ENCODE results near the gene TCERG1L.

TCERG1L gene

DNA sequence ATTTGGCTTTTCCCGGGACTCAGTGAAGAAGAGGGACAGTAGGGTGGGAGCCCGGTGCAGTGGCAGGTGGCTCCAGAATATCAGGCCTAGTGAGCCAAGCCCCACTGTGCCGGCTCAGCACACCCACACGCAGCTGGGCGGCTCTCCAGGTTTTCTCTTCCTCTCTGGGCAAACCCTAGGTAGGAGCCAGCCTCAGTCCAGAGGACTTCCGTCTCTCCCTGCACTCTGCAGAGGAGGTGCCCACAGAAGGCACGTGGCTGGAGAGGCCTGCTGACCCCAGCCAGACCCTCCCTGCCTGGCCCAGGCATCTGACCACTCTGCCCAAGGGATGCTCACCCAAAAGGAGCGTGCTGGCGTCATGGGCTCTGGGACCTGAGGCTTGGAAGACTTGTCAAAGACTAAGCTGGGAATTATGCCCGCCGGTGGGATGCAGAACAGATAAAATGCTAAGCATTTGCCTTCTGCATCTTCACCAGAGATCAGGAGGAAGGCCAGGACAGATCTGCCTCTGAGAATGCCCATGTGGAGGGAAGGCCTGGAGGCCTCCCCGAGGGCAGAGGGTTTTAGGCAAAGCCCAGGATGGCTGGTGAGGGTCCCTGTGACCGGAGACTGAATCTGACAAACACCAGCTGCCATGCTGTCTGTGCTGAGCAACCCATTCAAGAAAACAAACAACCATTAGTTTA, 40.2 kb downstream of the TCERG1L start:
- DNase-seq (ENCODE audit: low spot score) = no peak

DNA sequence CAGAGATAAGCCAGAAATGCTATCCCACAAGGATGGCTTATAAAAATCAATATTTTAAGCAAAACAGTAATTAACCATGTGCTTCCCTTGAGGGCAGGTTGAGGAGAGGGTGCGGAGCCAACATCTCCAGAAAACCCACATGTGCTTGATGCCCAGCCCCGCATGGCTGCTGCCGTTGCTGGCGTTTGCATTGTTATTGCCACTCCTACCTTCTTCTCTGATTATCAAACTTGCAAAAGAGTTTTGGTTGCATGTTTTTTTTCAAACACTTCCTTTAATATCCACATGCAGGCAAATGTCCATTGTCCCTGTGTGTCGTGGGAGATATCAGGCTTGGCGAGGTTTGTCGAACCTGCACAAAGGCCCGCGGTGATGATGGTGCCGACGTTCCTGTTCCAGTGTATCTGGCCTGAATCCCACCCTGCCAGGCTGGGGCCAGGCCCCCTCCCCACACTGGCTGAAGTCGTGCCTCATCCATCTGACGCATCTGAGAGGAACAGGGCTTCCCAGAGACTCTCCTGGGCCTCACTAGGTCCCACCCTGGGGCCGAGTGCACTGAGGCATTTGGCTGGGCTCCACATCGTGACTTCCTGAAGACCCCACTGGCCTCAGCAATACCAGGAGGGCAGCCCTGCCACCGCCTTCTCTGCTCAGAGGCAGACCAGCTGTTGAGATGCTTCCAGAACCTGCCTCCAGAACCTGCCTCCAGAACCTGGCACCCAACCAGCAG, 40.9 kb downstream of the TCERG1L start:
- DNase-seq (ENCODE audit: low spot score) = no peak

DNA sequence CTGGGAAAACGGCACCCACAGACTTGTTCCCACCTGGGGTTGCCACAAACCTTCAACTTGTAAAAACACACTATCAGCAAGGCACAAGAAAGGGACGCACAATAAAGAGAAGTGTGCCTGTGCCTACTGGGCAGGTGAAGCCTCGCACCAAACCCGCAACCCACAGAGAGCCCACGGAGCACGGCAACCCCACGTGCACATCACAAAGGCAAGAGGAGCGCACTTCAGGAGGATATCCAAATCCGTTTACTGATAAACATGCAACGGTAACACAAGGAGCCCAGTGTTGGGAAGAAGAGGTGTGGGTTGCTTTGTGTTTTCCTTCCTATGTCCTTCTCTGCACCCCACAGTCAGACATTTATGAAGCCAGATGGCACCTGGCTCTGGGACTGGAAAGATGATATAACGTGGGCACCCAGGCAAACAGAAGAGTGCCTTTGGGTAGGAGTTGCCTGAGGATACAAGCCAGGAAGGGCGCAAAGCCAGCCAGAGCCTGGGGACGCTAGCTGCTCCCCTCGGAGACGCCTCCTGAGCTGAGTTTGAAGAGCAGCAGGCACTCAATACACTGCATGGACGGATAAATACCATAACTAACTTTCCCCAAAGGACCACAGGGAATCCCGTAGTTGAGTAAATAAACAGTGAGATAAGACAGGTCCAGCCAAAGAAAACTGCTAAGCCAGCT, 41.6 kb downstream of the TCERG1L start:
- no peak for DNase-seq (ENCODE audit: low spot score)

DNA sequence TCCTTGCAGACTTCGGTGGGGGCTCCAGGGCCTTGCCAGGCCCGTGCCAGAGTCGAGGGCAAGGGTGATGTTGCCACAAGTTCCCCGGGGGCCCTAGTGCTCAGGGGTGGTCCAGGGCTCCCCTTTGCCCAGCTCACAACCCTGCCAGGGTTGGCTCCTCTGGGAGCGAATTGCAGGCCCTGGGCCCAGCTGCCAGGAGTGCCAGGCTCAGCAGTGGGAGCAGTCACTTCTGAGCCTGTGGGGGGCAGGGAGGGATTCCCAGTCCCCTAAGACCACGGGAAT, 43.8 kb downstream of the TCERG1L start:
- DNase-seq (ENCODE audit: low spot score) = no peak

DNA sequence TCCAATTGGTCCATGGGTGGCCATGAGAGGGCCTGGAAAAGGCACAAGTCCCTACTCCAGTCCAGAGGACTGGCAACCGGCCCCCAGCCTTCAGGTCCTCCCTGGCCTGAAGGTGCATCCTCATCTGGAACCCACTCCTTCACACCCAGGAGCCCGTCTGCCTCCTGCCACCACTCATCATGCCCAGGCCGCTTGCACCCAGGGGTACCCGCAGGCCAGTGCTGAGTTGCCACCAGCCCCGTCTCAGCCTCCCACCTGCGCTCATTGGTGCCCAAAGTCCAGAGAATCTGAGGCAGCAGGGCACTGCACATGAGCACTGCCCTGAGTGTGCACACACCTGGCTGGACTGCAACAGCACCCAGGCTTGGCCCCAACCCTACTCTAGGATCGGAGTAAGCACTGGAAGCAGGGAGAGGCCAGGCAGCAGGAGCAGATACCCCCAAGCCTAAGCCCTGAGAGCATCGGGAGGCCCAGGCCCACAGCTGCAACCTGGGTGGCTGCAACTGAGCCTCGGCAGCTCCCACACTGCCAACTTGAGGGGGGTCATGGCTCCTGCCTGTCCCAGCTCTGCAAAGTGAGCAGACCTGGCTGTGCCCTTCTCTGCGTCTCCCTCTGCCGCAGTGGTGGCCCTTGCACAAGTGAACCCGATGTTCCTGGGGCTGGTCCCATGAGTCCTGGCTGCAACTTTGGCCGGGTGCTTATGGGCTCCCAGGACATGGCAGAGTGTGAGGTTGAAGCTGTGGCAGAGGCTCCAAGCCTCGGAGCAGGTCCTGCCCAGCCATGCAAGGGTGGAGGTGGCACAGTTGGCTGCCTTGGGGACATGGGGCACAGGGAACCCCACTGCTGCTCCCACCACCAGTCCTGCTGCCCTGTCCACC, 44.3 kb downstream of the TCERG1L start:
- no peak for DNase-seq (ENCODE audit: low spot score)

DNA sequence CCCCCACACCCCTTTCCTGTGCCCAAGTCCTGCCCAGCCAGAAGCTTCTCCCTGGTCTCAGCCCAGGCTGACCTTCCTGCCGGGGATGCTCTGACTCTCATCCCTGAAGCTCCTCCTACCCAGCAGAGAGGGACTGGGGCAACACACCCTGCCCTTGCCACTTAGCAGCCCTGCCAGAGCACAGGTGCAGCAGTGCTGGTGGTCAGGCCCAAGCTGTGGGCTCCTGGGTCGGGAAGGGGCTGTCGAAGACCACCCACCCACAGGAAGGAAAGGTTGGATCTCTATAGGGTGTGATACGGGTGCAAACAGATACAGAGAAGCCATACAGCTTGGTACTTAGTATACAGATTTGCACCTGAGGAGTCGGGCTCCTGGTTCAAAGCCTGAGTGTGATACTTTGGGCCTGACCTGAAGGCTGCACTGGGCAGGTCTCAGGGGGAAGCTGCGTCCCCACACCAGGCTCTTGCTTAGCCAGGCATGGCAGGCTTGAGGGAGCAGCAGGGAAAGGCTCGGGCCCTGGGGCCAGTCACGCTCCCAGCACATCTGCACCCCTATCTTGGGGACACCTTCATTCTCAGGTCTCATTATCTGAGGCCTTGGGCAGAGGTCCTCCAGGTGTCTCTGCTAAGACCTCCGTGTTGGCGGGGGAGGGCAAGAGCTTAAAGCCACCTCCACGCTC, 47.3 kb downstream of the TCERG1L start:
- DNase-seq (ENCODE audit: low spot score) = no peak

DNA sequence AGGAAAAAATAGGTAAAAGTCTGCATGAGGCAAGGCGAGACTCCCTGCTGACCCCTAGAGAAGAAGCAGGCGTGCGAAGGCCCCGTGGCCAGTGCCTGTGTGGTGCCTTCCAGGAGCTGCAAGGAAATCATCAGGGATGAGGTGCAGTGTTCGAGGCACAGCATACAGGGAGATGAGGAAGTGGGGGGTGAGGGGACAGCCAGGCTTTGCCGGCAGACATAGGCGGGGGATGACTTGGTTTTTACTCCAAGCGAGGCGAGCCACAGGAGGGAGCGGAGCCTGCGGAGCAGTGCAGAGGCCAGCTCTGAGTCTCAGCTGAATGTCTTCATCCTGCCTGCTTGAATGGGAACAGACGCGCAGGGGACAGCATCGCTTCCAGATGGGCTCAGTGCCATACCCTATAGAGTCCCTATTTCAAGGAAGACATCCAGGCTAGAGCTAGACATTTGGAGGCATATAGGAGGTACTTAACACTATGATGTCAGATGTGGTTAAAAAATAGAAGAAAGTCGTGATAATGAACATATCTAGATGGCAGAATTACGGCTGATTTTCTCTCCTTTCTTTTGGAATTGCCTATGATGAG, 49.5 kb downstream of the TCERG1L start:
- DNase-seq (ENCODE audit: low spot score) = no peak

DNA sequence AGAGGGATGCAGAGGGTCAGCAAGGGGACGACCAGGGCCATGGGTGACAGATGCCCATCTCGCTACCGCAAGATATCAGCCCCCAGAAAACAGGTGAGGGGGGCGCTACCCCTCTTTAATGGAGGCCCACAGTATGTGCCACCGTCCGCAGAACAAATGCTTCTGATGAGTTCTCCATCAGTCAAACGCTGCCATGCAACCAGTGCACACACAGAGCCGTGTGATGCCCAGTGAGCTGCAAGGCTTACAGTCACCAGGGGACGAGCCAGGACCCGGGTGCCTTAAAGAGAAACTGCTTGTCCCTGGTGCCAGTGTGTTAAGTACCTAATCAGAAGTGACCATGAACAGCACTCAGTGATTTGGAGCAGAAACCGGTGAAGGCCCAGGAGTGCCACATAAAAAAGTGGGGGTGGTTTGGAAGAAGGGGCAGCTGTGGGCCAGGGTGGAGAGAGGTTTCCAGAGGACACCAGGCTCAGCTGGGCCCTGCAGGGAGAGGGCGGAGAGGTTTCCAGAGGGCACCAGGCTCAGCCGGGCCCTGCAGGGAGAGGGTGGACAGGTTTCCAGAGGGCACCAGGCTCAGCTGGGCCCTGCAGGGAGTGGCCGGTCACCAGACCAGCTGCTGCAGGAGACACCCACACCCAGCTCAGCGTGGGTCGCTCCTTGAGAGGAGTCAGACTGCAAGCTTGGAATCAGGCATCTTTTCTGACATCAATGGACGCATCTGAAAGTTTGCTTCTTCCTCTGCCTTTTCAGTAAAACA, 50.9 kb downstream of the TCERG1L start:
- no peak for DNase-seq (ENCODE audit: low spot score)

DNA sequence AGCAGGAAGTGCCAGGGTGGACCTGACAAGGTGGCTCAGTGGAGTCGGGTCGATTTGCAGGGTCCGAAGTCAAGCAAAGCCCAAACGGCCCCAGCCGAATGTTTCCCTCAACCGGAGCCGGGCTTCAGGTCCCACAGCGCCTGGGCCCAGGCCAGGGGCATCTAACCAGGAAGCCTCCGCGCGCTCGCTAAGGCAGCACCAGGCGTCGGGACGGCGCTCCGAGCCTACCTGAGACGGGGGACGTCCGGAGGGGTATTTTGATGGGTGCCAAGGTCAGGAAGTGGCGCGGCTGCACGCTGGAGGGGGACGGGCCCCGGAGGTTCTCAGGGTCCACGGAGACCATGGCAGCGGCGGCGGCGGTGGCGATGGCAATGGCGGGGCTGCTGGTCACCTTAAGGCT, 51.5 kb downstream of the TCERG1L start:
- DNase-seq (ENCODE audit: low spot score) = no peak

DNA sequence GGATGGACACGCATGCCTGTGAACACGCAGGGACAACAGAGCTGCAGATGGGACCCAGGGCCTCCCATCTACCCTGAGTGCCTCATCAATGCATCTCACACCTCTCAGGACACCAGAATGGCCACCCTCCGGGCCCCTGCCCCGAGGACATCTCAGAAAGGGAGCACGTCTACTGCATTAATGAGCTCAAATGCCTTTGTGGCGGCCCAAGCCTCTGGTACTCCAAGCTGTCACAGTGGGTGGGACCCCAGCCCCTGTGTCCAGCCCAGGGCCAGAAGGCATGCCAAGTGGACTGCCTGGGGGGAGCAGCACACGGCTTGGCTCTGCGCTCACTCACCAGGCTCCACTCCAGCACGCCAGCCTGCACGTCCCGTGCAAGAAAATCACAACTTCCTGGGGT, 52.0 kb downstream of the TCERG1L start:
- no peak for DNase-seq (ENCODE audit: low spot score)

DNA sequence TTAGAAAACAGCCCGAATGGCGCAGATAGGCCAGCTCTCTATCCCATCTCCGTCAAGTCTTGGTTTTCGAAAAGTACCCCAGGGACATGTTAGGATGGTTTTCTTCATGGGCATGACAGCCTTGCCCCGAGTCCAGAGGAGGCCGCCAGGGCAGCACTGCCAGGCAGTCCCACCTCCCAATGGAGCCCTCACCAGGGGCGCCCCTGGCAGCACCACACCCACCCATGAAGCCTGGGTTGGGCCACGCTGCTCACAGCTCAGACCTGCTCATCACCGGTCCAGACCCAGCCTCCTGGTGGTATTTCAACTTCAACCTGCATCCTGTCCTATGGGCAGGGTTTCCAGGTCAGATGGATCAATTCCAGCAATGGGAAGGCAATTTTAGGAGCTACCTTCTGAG, 53.3 kb downstream of the TCERG1L start:
- no peak for DNase-seq (ENCODE audit: low spot score)

DNA sequence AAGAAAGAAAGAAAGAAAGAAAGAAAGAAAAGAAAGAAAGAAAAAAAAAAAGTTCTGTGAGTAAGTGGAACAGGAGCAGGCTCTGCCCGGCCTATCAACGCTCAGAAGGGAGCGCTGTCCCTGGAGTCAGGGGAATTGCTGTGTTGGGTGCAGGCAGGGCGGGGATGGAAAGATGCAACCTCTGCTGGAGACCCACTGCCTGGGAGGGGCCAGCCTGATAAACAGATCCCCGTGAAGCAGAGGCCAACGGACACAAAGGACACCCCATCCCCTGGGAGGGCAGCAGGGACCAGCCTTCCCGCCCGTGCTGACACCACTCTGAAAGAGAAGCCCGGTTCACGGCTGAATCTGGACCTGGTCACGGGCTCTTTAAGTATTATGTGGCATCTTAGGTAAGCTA, 54.5 kb downstream of the TCERG1L start:
- no peak for DNase-seq (ENCODE audit: low spot score)

DNA sequence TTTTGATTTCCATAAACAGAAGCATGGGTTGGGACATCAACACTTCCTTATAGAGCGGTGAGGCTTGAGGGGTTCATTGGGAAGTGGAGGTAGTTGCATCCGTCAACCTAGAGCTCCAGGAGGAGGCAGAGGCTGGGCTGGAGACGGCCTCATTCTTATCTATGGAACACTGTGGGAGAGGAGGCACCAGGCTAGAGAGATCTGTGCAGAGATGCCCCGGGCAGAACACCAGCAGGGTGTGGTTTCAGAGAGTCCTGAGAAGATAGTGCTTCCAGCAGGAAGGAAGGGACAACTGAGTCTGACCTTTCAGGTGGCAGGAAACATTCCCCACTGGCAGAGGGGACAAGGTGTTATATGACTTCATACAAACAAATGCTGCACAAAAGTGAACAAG, 56.7 kb downstream of the TCERG1L start:
- DNase-seq (ENCODE audit: low spot score) = no peak

DNA sequence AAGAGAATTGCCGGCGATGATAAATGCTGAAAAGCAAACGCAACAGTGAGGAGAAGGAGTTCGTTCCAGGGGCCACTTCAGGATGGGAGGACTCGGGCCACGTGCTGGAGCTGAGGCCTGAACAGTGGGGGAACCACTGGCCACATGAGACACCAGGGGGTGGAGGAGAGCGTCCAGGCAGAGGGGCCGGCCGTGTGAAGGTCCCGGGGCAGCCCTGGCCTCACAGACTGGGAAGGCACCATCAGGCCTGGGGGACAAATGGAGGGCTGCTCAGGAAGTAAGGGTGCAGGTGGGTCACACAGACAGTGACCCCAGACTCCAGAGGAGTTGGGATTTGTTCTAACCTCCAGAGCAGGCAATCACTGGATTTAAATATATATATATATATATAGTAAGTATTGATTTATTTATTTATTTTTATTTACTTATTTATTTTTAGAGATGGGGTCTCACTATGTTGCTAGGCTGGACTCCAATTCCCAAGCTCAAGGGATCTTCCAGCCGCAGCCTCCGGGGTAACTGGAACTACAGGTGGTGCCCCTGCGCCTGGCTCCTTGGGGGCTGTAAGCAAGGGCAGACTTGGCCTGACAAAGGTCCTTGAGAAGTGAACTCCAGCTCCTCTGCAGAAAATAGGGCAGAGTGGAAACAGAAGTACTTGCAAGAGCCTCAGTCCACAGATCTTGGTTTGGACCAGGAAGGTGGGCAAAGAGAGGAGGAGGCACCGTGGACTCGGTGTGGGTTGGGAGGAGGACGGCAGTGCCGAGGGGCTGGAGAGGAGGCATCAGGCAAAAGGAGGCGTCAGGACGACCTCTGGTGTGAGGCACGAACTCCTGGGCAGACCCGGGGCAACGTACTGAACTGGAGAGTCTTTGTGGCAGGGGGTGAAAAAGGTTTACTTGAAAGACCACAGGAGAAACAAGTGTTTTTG, 57.3 kb downstream of the TCERG1L start:
- DNase-seq (ENCODE audit: low spot score) = no peak

DNA sequence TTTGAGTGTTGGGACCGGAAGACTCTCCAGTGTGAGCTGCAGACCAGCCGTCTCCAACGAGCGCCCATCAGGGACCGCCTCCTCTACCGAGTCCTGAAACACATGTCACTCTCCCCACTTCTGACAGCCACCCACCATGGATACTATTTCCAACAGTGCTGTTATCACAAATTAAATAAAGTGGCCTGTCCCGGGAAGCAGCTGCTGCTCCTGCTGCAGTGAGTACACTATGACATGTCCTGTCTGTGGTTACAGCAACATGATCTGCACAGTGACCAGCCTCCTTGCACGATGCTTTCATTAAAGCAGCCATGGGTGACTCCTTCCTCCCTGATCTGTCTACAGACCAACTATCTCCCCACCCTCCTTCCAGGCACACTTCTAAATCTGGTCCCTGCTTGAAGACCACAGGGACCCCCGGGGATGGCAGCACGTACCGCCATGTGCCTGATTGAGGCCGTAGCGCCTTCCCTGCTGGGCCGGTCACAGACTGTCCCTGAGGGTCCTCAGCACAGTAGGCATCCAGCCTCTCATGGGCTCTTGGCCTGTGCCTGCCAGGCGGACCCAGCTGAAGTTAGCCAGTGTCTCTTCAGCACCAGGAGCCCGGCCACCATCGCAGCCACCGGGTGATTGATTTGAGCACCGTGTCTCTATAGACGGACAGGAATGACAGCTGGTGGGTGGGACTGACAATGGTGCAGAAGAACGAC, 58.8 kb downstream of the TCERG1L start:
- no peak for DNase-seq (ENCODE audit: low spot score)

DNA sequence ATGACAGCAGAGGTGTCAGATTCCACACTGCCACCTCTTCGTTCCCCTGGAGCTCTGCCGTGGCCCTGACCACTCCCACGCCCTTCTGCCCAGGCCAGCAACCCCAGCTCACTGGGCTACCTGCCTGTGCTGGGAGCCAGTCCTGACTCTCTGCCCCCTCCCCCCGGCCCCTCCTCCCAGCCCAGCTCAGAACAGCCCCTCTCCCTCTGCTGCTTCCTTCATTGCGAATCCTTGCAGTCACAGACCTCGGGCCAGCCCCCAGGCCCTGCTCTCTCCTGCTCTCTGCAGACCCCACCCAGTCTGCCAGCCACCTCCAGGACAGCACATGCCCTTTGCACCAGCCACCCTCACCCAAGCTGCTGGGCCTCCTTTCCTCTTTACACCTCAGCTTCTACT, 60.4 kb downstream of the TCERG1L start:
- DNase-seq (ENCODE audit: low spot score) = no peak

DNA sequence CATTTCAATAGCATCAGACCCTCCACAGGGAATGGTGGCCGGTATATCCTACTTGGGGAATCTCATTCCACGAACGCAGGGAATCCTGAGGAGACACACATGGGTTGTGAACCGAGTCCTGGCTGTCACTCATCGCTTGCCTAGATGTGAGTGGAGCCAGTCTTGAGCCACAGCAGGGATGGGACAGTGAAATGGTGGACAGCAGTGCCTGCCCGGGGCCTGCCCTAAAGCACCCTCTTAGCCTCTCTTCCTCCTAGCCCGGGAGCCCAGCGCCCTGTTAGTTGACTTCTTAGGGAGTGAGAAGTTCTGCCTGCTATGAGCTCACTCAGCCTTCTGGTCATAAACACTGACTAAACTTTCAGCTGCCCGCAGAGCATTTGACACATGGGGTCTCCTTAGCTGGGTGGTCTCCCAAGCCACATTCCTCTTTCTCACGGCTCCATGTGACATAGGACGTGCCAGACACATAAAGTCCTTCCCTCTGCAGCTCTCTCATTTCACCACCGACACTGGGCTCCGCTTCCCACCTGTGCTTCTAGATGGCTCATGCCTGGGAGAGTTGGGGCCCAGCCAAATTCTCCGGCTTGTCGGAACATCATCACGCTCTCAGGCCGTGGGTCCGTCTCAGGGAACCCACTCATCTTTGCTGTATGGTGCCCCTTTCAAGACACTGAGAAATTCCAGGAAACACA, 60.9 kb downstream of the TCERG1L start:
- DNase-seq (ENCODE audit: low spot score) = no peak

DNA sequence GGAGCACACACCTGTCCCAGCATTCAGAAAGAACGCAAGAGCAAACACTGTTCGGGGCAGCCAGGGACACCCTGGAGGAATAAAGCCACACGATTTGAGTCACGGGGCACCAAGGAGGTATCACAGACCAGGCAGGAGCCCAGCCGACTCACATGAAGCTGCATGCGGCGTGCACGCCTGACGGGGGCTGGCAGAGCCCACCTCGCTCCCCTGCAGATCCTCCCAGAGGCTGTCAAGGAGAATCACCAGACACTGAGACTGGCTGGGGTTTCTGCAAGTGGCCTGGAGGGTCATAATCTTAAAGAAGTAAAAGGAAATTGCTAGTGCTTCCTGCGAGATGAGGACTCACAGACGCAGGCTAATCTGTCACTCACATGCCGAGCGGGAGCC, 61.6 kb downstream of the TCERG1L start:
- no peak for DNase-seq (ENCODE audit: low spot score)
